ENCODE measurements around the gene MAP2K3. TPM values are rescaled to one million over a fixed set of nuclear protein-coding genes. Genes with fewer than 3 reads are reported as not detected.

The MAP2K3 gene
- total and polyA plus RNA-seq, 2 of the 4 experiments (the other 2 are of a cell fraction): 23.5 to 82.2 TPM

DNA sequence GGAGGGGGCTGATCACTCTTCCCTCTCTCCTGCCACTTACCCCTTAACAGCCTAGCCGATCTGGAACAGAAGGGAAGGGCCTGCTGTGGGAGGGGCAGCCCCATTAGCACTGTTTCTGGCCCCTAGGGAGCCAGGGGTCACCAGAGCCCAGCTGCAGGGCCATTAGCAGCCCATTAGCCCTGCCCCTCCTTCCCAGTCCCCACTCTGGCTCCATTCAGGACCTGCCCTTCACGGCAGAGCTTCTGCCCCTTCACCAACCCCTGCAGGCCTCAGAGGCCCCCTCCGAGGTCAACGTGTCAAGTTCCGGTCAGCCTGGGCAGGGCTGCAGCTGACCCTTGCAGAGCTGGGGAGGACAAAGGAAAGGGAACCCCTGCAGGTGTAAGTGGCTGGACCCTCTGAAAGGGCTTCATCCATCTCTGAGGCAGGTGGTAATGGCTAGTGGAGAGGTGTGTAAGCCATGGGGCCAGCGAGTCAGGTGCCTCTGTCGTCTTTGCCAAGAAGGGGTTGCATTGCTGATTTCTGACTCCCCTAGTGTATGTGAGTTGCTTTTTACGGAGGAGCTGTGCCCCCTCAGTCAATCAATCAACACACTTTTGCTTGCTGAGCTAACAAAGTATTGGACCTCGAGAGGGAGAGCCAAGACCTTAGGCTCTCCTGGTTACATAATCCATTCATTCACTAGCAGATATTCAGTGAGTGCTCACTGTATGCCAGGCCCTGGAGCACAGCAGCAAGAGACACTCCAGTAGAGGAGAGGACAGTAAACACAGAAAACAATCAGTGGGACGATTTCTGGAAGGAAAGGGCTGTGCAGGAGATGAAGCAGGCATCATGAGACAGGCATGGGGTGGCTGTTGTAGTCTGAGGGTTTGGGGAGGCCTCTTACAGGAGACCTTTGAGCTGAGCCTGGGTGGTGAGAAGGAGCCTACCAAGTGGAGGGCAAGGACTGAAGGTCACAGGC, 73.5 kb downstream of the MAP2K3 start:
- H3K9me3 ChIP-seq (ENCODE audit: control insufficient read depth, insufficient read depth, low read length): no peaks in the 10 kb centered on the region
- no peak overlapping the region for H2BK15ac ChIP-seq (ENCODE audit: low read depth, low read length)
- no peak overlapping the region for H2AFZ ChIP-seq (replicated peaks; ENCODE audit: low read length, poor library complexity)
- ATAC-seq (ENCODE audit: low read depth): no peak
- peaks cover 38% of the 10 kb centered on the region for H3K27me3 ChIP-seq (ENCODE audit: control insufficient read depth, insufficient read depth, low read length)
- H4K5ac ChIP-seq (ENCODE audit: low read depth, low read length): no peak overlapping the region
- no peak overlapping the region for H3K4me2 ChIP-seq (ENCODE audit: low read depth, low read length)
- H2AK5ac ChIP-seq (ENCODE audit: low read depth, low read length): no peak overlapping the region
- ChIA-PET POLR2A (ENCODE audit: unreplicated experiment) (no interaction called here), CTCF (no interaction called here)
- no peak overlapping the region for H4K91ac ChIP-seq (ENCODE audit: insufficient read depth, low read depth, low read length)
- no peak for TF ChIP-seq MAFK (IDR thresholded peaks at IDR 0.05; ENCODE audit: low read depth, low read length)
- TF ChIP-seq, protein P1, sequence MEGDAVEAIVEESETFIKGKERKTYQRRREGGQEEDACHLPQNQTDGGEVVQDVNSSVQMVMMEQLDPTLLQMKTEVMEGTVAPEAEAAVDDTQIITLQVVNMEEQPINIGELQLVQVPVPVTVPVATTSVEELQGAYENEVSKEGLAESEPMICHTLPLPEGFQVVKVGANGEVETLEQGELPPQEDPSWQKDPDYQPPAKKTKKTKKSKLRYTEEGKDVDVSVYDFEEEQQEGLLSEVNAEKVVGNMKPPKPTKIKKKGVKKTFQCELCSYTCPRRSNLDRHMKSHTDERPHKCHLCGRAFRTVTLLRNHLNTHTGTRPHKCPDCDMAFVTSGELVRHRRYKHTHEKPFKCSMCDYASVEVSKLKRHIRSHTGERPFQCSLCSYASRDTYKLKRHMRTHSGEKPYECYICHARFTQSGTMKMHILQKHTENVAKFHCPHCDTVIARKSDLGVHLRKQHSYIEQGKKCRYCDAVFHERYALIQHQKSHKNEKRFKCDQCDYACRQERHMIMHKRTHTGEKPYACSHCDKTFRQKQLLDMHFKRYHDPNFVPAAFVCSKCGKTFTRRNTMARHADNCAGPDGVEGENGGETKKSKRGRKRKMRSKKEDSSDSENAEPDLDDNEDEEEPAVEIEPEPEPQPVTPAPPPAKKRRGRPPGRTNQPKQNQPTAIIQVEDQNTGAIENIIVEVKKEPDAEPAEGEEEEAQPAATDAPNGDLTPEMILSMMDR (conservative IDR thresholded peaks at IDR 0.05; ENCODE audit: low read depth, low read length): no peak
- TF ChIP-seq RFX5 (IDR thresholded peaks at IDR 0.05; ENCODE audit: low read depth, low read length): no peak
- no peak for TF ChIP-seq CHD1 (IDR thresholded peaks at IDR 0.05; ENCODE audit: low read depth, low read length)
- TF ChIP-seq, protein P2, sequence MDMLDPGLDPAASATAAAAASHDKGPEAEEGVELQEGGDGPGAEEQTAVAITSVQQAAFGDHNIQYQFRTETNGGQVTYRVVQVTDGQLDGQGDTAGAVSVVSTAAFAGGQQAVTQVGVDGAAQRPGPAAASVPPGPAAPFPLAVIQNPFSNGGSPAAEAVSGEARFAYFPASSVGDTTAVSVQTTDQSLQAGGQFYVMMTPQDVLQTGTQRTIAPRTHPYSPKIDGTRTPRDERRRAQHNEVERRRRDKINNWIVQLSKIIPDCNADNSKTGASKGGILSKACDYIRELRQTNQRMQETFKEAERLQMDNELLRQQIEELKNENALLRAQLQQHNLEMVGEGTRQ (IDR thresholded peaks at IDR 0.05; ENCODE audit: low read depth, low read length): no peak
- no peak for TF ChIP-seq RAD21 (IDR thresholded peaks at IDR 0.05; ENCODE audit: low read length)
- TF ChIP-seq POLR2A (IDR thresholded peaks at IDR 0.05; ENCODE audit: low read depth, low read length): no peak
- TF ChIP-seq NFE2L2 (IDR thresholded peaks at IDR 0.05; ENCODE audit: low read depth, low read length): no peak
- no peak for TF ChIP-seq RCOR1 (IDR thresholded peaks at IDR 0.05; ENCODE audit: insufficient replicate concordance, low read length)
- TF ChIP-seq FOS (IDR thresholded peaks at IDR 0.05; ENCODE audit: low read depth, low read length): no peak
- intact Hi-C loops (cut with micrococcal nuclease) (no loop called here), in situ Hi-C loops (cut with MboI; ENCODE audit: low sequenced_read_pairs) (no loop called here), dilution Hi-C loops (cut with HindIII; ENCODE audit: low sequenced_read_pairs, unreplicated experiment) (no loop called here)
- no peaks in the 10 kb centered on the region for H3K79me1 ChIP-seq (ENCODE audit: low read depth in 1 of 2, low read length in 2 of 2)
- H3K27ac ChIP-seq (ENCODE audit: insufficient read depth, low read length): no peak overlapping the region
- H3K56ac ChIP-seq (ENCODE audit: extremely low read depth, insufficient read depth, low read length): no peak overlapping the region
- no TSS peak for BruUV-seq (replicated peaks)
- H2BK120ac ChIP-seq (ENCODE audit: low read depth, low read length): no peak overlapping the region
- no peak overlapping the region for H3K23ac ChIP-seq (ENCODE audit: low read depth, low read length)
- H2BK20ac ChIP-seq (ENCODE audit: low read depth, low read length): no peak overlapping the region
- no peaks in the 10 kb centered on the region for H4K20me1 ChIP-seq (ENCODE audit: insufficient read depth, low read length)
- no peak overlapping the region for H2AK9ac ChIP-seq (replicated peaks; ENCODE audit: low read depth, low read length, poor library complexity)
- H3K4me1 ChIP-seq (ENCODE audit: control insufficient read depth, insufficient read depth, low read length): no peaks in the 10 kb centered on the region
- H3K4me3 ChIP-seq (ENCODE audit: insufficient read depth, low read depth, low read length): no peak overlapping the region
- no peak overlapping the region for H4K8ac ChIP-seq (ENCODE audit: low read depth in 2 of 2, low read length in 2 of 2)
- no peaks in the 10 kb centered on the region for H3K9me1 ChIP-seq (ENCODE audit: insufficient read depth, low read length)
- no peak for DNase-seq
- no peak overlapping the region for H3K4ac ChIP-seq (ENCODE audit: low read depth, low read length)
- H3K36me3 ChIP-seq (ENCODE audit: control insufficient read depth, insufficient read depth, low read length): no peaks in the 10 kb centered on the region
- H2BK5ac ChIP-seq (ENCODE audit: low read depth, low read length, poor library complexity, severe bottlenecking): no peak overlapping the region
- no peak overlapping the region for H3K14ac ChIP-seq (replicated peaks; ENCODE audit: low read depth, low read length)
- H3K9ac ChIP-seq (ENCODE audit: low read depth, low read length): no peak overlapping the region
- 44% methylated on average over 5 of the region's 10 CpGs; no CpG with 5 or more reads in 1 of the 2 experiments for WGBS, 2 experiments (ENCODE audit: extremely low coverage in 2 of 2, insufficient read length in 1 of 2)
- H3K18ac ChIP-seq (ENCODE audit: low read depth, low read length): no peak overlapping the region
